Transverse colon (tissue), 3 donors: Measurements from ENCODE around the gene KRAS.

ENCODE experiments used
- CTCF ChIP-seq, 5 experiments: fragments of 200-600 bp in 3 of 5; fragments of 450-650 bp in 2 of 5; sonication (generic) in 3 of 5; IDR thresholded peaks; 1 replicate in 2 of 5; 2 replicates in 3 of 5; pipeline ENCODE4 v1.5.1; 2016 to 2017; ENCODE audit warnings: antibody characterized with exemption in 5 of 5, inconsistent platforms in 3 of 5, mild to moderate bottlenecking in 2 of 5, moderate library complexity in 1 of 5
- EP300 ChIP-seq: sonication (generic); formaldehyde crosslinking; IDR thresholded peaks from one replicate; pipeline ENCODE4 v1.6.1; 2017; ENCODE audit warnings: antibody characterized with exemption, low read depth
- POLR2A ChIP-seq: fragments of 450-650 bp; IDR thresholded peaks from one replicate; pipeline ENCODE4 v1.6.1; 2016; ENCODE audit warnings: antibody characterized with exemption, mild to moderate bottlenecking, moderate library complexity

- TF ChIP-seq CTCF (IDR thresholded peaks at IDR 0.05) (no peak), EP300 (no peak), POLR2A (no peak)
These were observed 14.5 kb downstream of the KRAS start for GRCh38 chr12:25236190-25236589.
